Renal pelvis (tissue), 12 donors: ENCODE results near the gene CD8B2. TPM values are rescaled to one million over a fixed set of nuclear protein-coding genes. Genes with fewer than 3 reads are reported as not detected.
"Not testable (repeated sequence)": the region's sequence is repeated elsewhere in the genome, so short reads cannot be mapped to it uniquely, and the experiment has no call there.

Experiments used
- DNase-seq: peaks from one replicate; pipeline ENCODE4 v3.0.0-alpha.2; 2013
- long read RNA-seq, 16 experiments: transcript quantifications; one replicate each; lab custom pipeline, GENCODE V29; 2026
- polyA plus RNA-seq, 3 donors: library from polyadenylated mRNA; unstranded; fragments of 120-200 nt; gene quantifications; one replicate each; pipeline ENCODE4 v1.2.1, GENCODE V29; 2013; ENCODE audit not compliant: insufficient read length in 3 of 3

The CD8B2 gene
- polyA plus RNA-seq: under 1 TPM; 0.22 to 0.73 (median 0.24) TPM
- long read RNA-seq, donor 1, full-length matches to known transcripts: 1 of 1 reads
- long read RNA-seq, donor 1, partial matches to known transcripts: 0 of 1 reads
- long read RNA-seq, donor 1, other reads (novel, unspliced or antisense): 0 of 1 reads
- long read RNA-seq, donor 2: 0 reads
- long read RNA-seq, donor 3: 0 reads
- long read RNA-seq, donor 4: 0 reads
- long read RNA-seq, donor 5: 0 reads
- long read RNA-seq, donor 6: 0 reads
- long read RNA-seq, donor 7: 0 reads
- long read RNA-seq, donor 8: 0 reads
- long read RNA-seq, donor 9: 0 reads
- long read RNA-seq, donor 10, partial matches to known transcripts: 0 of 1 reads
- long read RNA-seq, donor 10, other reads (novel, unspliced or antisense): 0 of 1 reads
- long read RNA-seq, donor 11: 0 reads
- long read RNA-seq, donor 12: 0 reads
- long read RNA-seq, donor 13: 0 reads
- long read RNA-seq, donor 14: 0 reads
- long read RNA-seq, donor 15: 0 reads
- long read RNA-seq, donor 16: 0 reads

DNA sequence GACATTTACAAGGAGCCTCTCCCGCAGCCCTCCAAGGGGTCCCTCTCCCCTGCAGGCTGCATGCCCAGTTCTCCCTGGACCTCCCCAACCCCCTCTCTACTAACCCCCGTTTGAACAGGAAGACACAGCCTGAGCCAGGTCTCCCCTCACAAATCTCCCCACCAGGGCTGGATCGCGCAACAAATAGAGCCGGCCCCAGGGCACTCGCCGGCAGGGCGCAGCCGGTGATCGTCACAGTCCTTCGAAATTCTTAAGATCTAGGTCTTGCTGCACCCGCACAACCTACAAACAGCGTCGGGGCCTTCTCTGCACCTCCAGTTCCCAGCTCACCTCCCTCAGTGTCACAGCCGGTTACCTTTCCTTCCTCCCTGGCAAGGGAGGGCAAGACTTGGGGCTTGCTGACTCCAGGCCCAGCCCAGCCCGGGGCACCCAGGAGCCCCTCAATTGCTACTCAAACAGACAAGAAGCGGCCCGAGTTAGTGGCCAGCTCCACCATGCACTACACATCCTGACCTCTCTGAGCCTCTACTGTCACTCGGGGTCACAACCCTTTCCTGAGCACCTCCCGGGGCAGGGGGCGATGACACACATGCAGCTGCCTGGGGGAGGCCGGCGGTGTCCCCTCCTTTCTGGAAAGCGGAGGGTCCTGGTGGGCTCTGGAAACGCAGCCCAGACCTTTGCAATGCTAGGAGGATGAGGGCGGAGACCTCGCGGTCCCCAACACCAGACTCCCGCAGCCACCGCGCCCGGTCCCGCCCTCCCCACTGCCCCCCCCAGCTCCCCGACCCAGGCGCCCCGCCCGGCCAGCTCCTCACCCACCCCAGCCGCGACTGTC lies at the start of gene CD8B2:
CD8B2 (plus strand) TSS at position 814 of the 835 bp plus-strand sequence. CDS start 63 bp downstream, outside the sequence.
- not testable (repeated sequence) for DNase-seq

DNA sequence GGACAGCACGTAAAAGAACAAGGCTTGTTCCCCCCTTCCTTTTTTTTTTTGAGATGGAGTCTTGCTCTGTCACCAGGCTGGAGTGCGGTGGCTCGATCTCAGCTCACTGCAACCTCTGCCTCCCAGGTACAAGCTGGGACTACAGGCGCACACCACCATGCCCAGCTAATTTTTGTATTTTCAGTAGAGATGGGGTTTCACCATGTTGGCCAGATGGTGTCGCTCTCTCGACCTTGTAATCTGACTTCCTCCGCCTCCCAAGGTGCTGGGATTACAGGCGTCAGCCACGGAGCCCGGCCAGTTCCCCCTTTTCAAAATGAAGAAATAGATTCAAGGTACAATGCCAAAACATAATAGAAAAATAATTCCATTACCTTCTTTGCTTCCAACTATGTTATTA lies 25.3 kb upstream of the CD8B2 start:
- DNase-seq: not testable (repeated sequence)

DNA sequence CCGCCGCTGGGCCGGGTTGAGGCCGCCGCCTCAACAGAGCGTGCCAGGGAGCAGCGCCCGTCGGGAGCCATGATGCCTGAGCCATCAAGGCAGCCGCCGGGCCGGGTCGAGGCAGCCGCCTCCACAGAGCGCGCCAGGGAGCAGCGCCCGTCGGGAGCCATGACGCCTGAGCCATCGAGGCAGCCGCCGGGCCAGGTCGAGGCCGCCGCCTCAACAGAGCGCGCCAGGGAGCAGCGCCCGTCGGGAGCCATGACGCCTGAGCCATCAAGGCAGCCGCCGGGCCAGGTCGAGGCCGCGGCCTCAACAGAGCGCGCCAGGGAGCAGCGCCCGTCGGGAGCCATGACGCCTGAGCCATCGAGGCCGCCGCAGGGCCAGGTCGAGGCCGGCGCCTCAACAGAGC lies 19.6 kb upstream of the CD8B2 start:
- not testable (repeated sequence) for DNase-seq

DNA sequence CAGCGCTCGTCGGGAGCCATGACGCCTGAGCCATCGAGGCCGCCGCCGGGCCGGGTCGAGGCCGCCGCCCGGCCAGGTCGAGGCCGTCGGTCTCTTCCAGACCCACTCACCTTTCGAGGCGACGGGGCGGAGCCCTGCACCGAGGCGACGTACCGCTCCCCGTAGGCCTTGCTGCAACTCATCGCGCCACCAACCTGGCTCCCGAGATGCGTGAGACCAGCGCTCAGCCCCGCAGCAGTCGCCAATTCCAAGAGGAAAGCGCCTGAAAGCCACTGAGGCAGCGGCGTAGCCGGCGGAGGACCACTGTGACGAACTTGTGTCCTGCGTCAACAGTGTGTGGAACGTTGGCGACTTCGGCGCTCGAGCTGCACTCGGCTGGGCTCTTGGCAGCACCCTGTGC lies 19.1 kb upstream of the CD8B2 start, which contains the start of gene RGPD3:
RGPD3 (minus strand) TSS at position 307 of the 400 bp plus-strand sequence; CDS start at position 182, 125 bp downstream.
- DNase-seq: not testable (repeated sequence)

DNA sequence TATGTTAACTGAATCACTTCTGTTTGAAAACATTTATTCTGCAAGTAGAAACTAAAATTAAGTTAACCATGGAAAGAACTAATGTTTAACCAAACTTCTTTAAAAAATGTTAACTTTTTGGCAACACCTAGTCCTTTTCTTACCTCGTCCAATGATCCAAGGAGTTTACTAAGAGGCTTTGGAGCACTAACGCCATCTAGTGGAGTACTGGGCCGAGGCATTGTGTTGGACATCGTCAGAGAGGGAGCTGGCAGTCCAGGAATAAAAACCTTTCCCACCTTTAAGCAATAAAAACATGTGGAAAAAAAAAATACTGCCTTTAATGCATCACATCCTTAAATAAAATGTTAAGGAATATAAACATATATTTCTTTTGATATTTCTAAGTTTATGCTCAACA lies 16.5 kb upstream of the CD8B2 start:
- DNase-seq: not testable (repeated sequence)

DNA sequence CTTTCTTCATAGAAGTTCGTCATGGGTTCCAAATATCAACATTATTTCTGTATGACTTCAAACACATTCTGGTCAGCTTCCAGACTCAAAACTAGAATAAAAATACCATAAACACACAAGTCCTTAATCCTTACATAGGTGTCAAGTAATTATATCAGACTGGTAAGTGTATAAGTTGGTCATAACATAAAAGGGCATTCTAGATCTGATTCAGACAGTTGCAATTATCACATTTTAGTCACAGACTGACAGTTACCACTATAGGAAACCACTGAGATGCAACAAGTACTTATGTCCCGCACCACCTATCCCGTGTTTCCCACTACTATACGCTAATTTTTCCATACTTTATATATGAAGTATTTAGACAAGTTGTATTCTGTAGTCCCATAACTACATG lies 9.5 kb upstream of the CD8B2 start:
- DNase-seq: not testable (repeated sequence)

DNA sequence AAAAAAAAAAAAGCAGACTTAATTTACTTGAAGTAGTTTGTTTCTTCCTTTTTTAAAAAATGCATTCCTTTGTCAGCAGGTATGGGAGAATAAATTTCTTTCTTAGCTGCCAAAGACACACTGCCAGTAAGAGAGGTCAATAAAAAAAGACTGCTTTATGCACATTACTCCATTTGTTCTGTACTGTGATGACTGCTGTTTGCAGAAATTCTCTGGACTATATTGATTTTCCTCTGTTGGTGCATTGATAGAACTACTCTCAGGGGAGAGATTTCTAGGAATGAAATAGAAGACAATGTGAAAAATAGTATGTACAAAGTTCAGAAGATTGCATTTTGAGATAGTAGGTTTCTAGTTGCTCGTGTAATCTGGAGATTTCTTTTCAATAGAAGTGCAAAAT lies 7.6 kb upstream of the CD8B2 start:
- not testable (repeated sequence) for DNase-seq

DNA sequence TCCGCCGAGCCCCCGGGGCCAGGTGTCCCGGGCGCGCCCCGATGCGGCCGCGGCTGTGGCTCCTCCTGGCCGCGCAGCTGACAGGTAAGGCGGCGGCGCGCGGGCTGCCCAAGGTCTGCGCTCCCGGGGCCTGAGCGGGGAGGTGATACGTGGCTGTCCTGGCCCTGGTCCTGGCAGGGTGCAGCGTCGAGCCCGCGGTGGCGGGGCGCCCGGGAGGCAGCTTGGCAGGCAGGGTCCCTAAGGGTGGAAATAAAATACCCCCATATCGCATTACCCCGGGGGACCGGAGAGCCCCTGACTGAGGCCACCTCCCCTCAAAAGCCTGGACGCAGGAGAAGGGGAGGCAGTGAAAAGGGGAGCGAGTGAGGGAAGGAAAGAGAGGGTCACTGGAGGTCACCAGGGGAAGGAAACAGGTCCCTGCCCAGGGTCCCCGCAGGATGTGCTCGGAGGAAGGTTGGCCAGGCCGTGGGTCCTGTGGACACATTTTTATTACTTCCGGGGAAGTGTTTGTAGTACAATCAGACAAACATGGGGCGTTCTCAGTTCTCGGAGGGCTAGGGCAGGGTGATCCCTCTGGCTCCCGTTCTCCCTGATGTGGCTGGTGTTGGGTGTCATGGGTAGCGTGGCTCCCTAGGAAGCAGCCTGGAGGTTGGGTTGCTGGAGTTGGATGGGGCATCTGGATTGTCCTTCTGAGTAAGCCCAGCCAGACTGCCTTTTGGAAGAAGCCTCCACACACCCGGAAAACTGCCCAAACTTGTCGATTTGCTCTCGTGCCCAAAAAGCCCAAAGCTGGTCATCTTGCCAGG lies 425 bp downstream of the CD8B2 start:
- not testable (repeated sequence) for DNase-seq

DNA sequence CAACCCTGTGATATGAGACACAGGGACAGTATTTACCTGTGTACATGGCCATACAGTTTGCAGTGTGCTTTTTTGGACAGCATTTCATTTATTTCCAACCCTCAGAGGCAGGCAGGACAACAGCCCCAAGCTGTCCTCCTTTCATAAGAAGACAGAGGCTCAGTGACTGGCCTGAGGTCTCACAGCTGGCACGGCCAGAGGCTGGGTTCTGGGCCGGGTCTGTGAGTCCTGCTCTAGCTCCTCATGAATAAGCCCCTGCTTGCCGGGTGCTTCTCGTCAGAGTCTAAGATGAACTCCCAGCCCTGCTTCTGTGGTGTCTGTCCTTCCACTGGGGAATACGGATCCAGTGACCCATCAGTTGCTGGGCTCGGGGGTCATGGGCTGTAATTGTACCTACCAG lies 2.5 kb downstream of the CD8B2 start:
- DNase-seq: not testable (repeated sequence)

DNA sequence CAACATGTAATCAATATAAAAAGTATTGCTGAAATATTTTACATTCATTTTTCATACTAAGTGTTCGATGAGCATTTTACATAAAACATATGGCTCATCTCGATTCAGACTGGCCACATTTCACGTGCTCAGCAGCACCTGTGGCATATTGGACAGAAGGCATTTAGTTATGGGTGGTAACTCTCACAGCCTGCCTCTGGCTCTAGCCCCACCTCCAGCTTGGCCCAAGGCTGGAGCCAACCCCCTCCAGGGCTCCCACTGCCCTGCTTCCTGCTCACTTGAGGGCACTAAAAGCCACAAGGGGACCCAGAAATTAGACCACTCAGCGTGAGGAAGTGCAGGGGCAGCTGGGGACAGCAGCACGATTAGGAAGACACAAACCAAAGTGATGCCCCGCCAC lies 5.2 kb downstream of the CD8B2 start:
- DNase-seq: not testable (repeated sequence)

DNA sequence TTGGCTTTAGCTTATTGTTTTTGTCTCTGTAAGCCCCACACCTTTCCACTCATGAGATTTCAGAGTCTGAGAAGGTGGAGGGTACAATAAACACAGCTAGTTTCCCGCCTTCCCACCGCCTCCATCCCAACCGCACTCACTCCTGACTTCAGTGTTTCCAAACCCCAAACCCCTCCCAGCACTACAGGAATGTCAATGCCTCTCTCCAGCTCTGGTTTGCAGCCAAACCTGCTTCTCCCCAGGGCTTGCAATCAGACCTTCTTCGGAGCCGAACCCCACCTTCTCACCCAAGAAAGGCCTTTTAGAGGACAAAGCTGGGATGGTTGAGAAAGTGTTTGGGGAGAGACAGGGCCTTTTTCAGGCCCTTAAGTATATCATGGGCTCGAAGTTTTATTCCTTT lies 5.7 kb downstream of the CD8B2 start:
- not testable (repeated sequence) for DNase-seq

DNA sequence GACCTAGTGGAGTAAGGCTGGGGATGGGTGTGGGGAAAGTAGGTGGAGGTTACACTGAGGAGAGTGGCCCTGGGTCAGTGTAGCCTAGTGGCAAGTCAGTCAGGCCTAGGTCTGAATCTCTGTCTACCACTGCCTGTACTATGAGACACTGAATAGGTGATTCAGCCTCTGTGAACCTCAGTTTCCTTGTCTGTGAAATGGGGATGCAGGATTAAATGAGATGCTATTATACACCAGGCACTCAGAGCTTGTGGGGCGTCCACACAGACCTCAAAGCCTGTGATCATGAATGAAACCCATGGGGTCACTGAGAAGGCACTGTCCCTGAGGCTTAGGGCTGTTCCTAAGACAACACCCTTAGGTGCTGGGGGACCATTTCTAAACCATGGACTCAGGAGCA lies 11.4 kb downstream of the CD8B2 start:
- DNase-seq: not testable (repeated sequence)

DNA sequence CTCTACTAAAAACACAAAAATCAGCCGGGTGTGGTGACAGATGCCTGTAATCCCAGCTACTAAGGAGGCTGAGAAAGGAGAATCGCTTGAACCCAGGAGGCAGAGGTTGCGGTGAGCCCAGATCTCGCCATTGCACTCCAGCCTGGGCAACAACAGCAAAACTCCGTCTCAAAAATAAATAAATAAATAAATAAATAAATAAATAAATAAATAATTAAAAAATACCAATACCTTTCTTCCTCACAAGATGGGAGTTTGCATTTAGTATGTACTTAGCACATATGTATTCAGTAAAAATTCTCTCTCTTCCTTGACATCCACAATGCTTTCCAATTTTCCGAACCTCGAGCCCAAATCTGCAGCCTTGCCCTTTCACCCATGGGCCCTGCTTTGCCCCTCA lies 13.2 kb downstream of the CD8B2 start:
- not testable (repeated sequence) for DNase-seq

DNA sequence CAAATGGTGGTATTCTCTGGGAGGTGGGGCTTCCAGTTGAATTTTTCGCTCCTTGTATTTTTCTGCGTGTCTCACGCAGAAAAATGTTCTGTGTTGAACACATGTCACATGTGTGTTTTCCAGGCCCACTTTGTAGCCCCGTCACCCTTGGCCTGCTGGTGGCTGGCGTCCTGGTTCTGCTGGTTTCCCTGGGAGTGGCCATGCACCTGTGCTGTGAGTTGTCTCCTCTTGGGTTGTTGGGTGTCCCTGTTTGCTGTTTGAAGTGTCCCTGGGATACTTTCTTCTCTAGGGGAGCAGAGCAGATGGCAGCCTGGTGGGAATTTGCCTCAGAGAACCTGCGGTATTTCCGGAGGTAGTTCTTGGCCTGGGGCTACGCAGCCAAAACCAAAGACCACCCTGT lies 15.2 kb downstream of the CD8B2 start:
- not testable (repeated sequence) for DNase-seq

DNA sequence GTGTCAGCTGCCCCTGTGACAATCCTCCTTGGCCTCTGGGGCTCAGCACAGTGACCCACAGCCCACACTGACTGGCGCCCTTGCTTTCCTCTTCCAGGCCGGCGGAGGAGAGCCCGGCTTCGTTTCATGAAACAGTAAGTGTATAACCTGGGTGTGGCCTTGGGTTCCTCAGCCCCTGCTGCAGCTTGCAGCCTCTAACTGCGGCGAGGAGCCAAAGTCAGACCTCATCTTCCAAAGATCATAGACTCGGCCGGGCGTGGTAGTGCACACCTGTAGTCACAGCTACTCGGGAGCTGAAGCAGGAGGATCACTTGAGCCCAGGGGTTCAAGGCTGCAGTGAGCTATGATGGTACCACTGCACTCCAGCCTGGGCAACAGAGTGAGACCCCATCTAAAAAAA lies 17.0 kb downstream of the CD8B2 start:
- DNase-seq: not testable (repeated sequence)

DNA sequence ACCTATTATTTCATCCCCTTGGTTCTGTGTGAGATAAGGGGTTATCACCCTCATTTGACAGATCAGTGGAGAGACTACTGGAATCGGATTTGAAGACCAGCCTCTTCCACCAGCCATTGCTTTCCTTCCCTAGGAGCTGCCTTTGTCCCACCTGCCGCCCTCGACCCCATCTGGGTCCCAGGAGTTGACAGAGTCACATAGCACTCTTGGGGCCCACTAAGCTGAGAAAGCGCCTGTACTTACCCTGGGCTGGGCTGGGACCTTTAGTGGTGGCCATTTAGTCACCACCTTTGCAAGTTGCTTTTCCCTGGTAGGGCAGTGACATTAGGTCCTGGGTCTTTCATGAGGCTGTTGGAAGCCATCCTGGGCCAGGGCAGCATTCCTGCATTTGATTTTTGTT lies 17.6 kb downstream of the CD8B2 start:
- not testable (repeated sequence) for DNase-seq

DNA sequence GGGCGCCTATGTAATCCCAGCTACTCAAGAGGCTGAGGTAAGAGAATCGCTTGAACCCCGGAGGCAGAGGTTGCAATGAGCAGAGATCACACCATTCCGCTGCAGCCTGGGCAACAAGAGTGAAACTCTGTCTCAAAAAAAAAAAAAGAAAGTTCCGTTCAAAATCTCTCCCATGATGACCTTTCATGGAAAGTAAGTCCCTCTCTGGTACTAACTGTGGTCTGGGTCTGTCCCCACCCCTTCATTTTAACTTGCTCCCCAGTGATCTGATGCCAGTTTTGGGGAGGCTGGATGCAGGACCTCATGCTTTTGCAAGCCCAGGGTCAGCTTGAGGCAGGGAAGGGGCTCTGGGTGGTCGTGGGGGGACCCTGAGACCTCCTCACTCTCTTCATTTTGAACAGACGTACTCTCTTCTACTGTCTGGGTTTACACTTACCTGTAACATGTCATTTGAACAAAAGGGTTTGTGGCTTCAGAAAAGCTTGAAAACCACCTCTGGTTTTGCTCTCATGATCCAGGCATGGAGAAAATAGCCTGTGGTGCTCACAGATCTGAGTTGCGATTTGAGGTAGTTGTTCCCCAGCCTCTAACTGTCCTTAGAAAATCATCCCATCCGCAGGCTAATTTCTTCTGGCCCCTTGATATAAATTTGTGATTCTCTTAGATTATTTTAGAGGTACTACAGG lies 19.0 kb downstream of the CD8B2 start:
- DNase-seq: not testable (repeated sequence)

DNA sequence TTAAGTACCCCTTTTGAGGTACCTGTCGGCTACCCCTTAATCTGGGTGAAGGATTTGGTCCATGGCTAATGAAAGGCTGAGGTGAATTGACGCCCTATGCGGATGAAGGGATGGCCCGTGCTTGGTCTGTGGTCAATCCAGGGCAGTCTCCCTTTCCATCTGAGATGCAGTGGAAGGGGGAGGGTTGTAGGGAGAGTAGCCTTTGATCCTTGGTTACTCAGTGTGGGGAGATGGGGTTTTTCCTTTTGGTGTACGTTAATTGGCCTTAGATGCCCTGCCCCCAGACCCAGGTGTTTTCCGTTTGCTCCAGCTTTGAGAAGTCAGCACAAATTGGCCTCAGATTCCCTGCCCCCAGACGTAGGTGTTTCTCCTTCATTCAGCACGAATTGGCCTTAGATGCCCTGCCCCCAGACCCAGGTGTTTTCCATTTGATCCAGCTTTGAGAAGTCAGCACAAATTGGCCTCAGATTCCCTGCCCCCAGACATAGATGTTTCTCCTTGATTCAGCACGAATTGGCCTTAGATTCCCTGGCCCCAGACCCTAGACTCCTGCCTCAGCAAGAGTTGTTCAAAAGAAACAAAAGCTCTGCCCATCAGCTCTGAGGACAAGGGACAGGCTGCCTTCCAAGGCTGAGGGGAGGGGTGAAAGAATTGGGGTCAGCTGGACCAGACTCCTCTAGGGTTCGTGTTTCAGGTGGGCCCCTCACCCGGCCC lies 21.7 kb downstream of the CD8B2 start:
- DNase-seq: not testable (repeated sequence)

DNA sequence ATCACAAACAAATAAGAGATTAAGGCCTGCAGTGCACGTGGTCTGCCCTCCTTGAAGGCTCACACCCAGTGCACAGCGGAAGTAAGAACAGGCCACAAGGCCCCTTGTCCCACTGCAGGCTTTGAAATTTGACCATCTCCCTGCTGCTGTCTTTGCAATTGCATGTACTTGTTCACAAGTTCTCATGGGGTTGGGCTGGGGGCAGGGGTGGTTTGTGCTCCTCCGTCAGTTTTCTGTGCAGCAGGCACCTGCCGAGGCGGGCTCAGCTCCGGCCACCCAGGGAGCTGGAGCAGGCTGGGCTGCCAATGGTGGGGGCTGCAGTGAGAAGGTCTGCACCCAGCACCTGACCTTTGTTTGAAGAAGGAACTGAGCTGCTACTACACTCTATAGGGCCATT lies 22.2 kb downstream of the CD8B2 start:
- DNase-seq: not testable (repeated sequence)

DNA sequence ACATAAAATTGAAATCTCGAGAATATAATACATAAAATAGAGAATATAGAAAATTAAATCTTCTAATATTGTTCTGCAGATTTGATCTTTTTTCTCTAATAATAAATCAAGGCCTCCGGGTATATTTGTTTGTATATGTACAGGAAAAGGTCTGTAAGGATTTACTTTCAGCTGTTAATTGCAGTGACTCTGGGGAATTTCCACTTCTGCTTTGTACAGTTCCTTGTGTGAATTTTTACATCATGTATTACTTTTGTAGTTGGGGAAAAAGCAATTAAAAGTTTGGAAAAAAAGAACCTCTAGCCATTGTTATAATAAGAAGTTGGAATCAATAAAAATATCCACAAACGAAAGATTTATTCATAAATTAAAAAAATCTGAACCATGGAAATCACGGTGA lies 23.6 kb downstream of the CD8B2 start:
- DNase-seq: not testable (repeated sequence)
